BLaER1 treated with 17β-estradiol and CSF1 and Interleukin-3, amounts not matched to agents 10 nM and 100 nM (cell line): ENCODE data around the gene NAT14.

Experiments
- H3K27ac ChIP-seq, 11 experiments: shearing (Covaris generic); formaldehyde crosslinking; 2 replicates each; pipeline ENCODE4 v1.8.1; 2022
- H3K27me3 ChIP-seq, 11 experiments: shearing (Covaris generic); formaldehyde crosslinking; 2 replicates each; pipeline ENCODE4 v1.8.1; 2022
- H3K36me3 ChIP-seq, 11 experiments: shearing (Covaris generic); formaldehyde crosslinking; 2 replicates each; pipeline ENCODE4 v1.8.1; 2022
- H3K4me1 ChIP-seq, 10 experiments: shearing (Covaris generic); formaldehyde crosslinking; 2 replicates each; pipeline ENCODE4 v1.8.1; 2022
- H3K4me2 ChIP-seq, 11 experiments: shearing (Covaris generic); formaldehyde crosslinking; 2 replicates each; pipeline ENCODE4 v1.8.1; 2022
- H3K4me3 ChIP-seq, 10 experiments: shearing (Covaris generic); formaldehyde crosslinking; 2 replicates each; pipeline ENCODE4 v1.8.1; 2022
- H3K9ac ChIP-seq, 11 experiments: shearing (Covaris generic); formaldehyde crosslinking; 2 replicates each; pipeline ENCODE4 v1.8.1; 2022
- H3K9me3 ChIP-seq, 11 experiments: shearing (Covaris generic); formaldehyde crosslinking; replicated peaks in 1 of 11; 2 replicates each; pipeline ENCODE4 v1.8.1; 2022
- H4K20me1 ChIP-seq, 11 experiments: shearing (Covaris generic); formaldehyde crosslinking; 2 replicates each; pipeline ENCODE4 v1.8.1; 2022
- Cebpa-rat ChIP-seq, 11 experiments: shearing (Covaris generic); IDR thresholded peaks; 2 replicates each; pipeline ENCODE4 v1.8.1; 2022

The NAT14 gene

DNA sequence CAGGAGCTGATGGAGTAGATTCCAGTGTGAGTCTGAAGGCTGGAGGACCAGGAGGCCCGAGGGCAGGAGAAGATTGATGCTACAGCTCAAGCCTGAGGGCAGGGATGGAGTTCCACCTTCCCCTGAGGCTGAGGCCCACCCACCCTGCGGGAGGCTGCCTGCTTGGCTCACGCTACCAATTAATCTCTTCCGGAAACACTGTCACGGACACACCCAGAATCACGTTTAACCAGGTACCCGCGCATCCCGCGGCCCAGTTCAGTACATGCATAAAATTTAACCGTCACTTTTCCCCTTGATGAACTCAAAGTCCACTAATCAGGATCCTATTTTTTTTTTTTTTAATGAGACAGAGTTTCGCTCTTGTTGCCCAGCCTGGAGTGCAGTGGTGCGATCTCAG is 13.7 kb upstream of the NAT14 start:
- no peaks in the 10 kb centered on the region for H4K20me1 ChIP-seq
- no peak for TF ChIP-seq Cebpa-rat (IDR thresholded peaks at IDR 0.05)
- no peaks in the 10 kb centered on the region for H3K36me3 ChIP-seq
- H3K4me3 ChIP-seq: no peak overlapping the region
- no peak overlapping the region for H3K4me2 ChIP-seq
- no peaks in the 10 kb centered on the region for H3K27me3 ChIP-seq
- peaks cover 5 to 20% (median 15%) of the 10 kb centered on the region in 10 experiments; a peak in 19 of 20 replicates for H3K4me1 ChIP-seq
- H3K27ac ChIP-seq: no peak overlapping the region
- no peak overlapping the region for H3K9ac ChIP-seq
- no peaks in the 10 kb centered on the region for H3K9me3 ChIP-seq

DNA sequence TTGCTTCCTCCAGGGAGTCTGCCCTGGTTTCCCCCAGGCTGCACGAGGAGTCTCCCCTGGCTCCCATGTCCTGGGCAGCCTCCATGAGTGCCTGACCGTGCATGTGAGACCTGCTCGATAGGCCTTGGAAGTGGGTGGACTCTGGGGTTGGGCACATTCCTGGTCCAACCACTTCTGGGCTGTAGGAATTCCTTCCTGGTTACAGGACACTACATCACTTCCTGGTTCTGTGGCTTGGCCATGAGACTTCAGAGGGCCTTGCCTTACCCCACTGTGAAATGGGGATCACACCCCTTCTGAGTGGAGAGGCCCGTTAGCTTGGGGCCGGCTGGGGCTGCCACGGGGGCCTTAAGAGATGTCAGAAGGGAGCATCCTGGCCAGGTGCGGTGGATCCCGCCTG is 12.5 kb upstream of the NAT14 start:
- Histone ChIP-seq H3K36me3 (no peaks in the 10 kb centered on the region), H3K4me2 (no peak overlapping the region), H3K9me3 (no peaks in the 10 kb centered on the region), H3K4me3 (no peak overlapping the region), H3K9ac (peak overlapping the region in 1 of 11 experiments; percentile 9; a peak in 1 of 22 replicates), H3K27me3 (no peaks in the 10 kb centered on the region), H3K4me1 (peaks cover 6 to 22% (median 17%) of the 10 kb centered on the region in 10 experiments), H3K27ac (no peak overlapping the region), H4K20me1 (no peaks in the 10 kb centered on the region)
- TF ChIP-seq Cebpa-rat (IDR thresholded peaks at IDR 0.05): no peak

DNA sequence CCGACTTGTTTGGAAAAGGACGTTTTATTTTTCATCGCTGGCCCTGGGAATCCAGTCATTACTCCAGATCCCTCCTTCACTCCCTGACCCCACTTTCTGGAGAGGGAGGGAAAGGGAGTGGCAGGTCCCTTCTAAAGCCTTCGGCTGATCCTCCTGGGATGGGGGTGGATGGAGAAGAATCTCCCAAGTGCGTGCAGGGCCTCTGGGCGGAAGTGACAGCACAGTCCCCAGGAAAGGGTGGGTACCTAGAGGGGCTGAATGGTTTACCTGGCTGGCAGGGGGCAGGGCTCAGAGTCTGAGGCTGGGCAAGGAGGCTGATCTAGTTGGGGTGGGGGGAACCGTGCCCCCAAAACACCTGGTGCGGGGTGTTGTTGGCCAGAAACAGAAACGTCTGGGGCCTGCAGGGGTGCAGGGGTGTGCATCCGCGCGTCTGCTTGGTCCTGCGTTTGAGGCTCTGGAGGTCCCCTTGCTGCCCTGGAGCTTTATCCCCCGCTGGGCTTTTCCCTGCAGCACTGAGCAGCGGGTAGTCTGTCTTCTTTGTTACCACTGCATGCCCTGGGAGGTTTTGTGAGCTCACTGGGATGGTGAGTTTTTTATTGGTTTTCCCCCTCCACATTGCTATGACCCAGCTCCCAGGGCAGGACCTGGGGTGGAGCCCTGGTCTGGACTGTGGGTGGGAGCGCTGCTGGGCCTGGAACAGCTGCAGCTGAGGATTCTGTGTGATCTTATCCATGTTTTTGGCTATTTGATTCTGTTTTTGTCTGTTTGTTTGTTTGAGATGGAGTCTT is 11.6 kb upstream of the NAT14 start:
- no peaks in the 10 kb centered on the region for H3K36me3 ChIP-seq
- no peak for TF ChIP-seq Cebpa-rat (IDR thresholded peaks at IDR 0.05)
- H3K27me3 ChIP-seq: no peaks in the 10 kb centered on the region
- H3K9me3 ChIP-seq: no peaks in the 10 kb centered on the region
- H4K20me1 ChIP-seq: peaks cover 0 to 8% (median 3%) of the 10 kb centered on the region in 11 experiments; a peak in 6 of 22 replicates
- H3K27ac ChIP-seq: no peak overlapping the region
- peaks cover 16 to 32% (median 27%) of the 10 kb centered on the region in 10 experiments for H3K4me1 ChIP-seq
- no peak overlapping the region for H3K4me2 ChIP-seq
- H3K4me3 ChIP-seq: no peak overlapping the region
- H3K9ac ChIP-seq: peak overlapping the region in 4 of 11 experiments; percentile 7 to 11 (median 9); a peak in 3 of 22 replicates

DNA sequence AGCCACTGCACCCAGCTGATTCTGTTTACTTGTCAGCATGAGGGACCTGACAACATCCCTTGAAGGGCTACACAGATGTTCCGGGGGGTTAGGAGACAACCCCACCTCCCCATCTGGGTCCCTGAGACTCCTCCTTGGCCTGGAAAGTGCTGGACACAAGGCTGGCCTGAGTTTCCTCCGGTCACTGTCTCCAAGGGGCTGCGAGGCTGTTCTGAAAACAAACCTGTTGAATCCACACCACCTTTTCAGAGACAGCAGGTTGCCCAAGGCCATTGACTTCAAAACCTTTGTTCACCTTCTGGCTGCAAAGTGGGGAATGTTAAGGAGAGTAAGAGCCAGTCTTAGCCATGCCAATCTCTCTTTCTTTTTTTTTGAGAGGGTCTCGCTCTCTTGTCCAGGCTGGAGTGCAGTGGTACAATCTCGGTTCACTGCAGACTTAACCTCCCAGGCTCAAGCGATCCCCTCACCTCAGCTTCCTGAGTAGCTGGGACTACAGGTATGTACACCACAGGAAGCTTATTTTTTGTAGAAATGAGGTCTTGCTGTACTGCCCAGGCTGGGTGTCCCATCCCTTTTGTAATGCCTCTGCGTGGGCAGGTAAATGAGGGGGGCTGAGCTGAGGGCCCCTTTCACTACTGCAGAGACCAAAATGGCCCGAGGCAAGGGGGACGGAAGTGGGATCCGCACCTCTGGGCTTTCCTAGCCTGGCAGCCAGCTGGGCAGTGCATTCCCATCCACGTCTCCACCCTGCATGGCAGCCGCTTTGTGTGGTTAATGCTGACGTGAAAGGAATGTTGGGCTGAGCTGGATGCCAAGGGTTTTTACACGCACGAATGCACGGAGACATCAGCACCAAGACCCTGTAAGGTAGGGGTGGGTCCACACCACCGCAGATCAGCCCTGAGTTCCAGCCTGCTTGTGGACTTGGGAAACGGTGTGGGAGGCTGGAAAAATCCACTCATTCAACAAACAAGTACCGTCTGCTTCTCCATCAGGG is 10.4 kb upstream of the NAT14 start:
- H3K9me3 ChIP-seq: no peaks in the 10 kb centered on the region
- no peak overlapping the region for H3K27ac ChIP-seq
- peaks cover 27 to 43% (median 37%) of the 10 kb centered on the region in 10 experiments for H3K4me1 ChIP-seq
- H3K27me3 ChIP-seq: no peaks in the 10 kb centered on the region
- peaks cover 0 to 20% (median 8%) of the 10 kb centered on the region in 11 experiments; a peak in 11 of 22 replicates for H4K20me1 ChIP-seq
- TF ChIP-seq Cebpa-rat (IDR thresholded peaks at IDR 0.05): no peak
- peak overlapping the region in 1 of 11 experiments; percentile 7; a peak in 1 of 22 replicates for H3K9ac ChIP-seq
- peak overlapping the region in 4 of 11 experiments; percentile 88 to 95 (median 90); a peak in 2 of 22 replicates for H3K4me2 ChIP-seq
- H3K4me3 ChIP-seq: no peak overlapping the region
- 0 out of 22 replicates have a peak, but pooled peaks cover 0 to 4% (median 0%) of the 10 kb centered on the region in 11 experiments for H3K36me3 ChIP-seq

DNA sequence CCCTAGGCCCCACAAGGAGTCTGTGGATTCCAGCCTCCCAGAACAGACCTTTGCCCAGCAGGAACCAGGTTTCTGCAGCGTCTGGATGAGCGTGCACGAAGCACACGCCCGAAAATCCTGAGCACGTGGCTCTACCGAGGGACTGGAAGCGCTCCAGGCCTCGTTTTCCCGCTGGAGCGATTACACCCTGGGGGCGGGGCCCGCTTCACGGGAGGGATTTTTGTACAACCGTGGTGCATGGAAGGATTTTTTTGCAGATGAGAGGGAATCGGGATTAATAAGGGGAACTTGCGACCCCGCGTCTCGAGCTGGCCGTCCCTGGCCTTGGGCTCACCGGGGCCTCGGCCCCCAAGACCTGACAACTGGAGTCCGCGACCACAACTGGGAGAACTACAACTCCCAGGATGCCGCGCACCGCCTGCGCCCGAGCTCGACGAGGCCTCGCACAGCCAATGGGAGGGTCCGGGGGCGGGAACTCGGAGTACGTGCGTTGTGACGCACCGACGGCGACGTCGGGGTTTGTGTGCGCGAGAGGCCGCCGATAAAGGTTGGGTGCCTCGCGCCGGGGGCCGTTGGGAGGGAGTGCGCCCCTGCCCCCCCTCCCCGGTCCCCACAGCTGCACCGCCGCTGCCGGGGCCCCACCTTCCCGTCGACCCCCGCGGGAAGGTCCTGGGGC is 8.8 kb upstream of the NAT14 start, which contains the start of gene ZNF628:
ZNF628 (plus strand) TSS at position 518 of the 676 bp plus-strand sequence. CDS start 3,294 bp downstream, outside the sequence.
- H3K36me3 ChIP-seq: peaks cover 0 to 11% (median under 1%) of the 10 kb centered on the region in 11 experiments; a peak in 9 of 22 replicates
- H3K27ac ChIP-seq: peak within 1 kb of the TSS; percentile 46 to 87 (median 76)
- H3K27me3 ChIP-seq: no peaks in the 10 kb centered on the region
- no peak for TF ChIP-seq Cebpa-rat (IDR thresholded peaks at IDR 0.05)
- peaks cover 0 to 31% (median 13%) of the 10 kb centered on the region in 11 experiments; a peak in 13 of 22 replicates for H4K20me1 ChIP-seq
- H3K4me1 ChIP-seq: peaks cover 27 to 48% (median 41%) of the 10 kb centered on the region in 10 experiments
- no peaks in the 10 kb centered on the region for H3K9me3 ChIP-seq
- peak within 1 kb of the TSS; percentile 69 to 85 (median 77) for H3K9ac ChIP-seq
- peak within 1 kb of the TSS; percentile 86 to 95 (median 90) for H3K4me2 ChIP-seq
- H3K4me3 ChIP-seq: peak within 1 kb of the TSS; percentile 63 to 71 (median 66)

DNA sequence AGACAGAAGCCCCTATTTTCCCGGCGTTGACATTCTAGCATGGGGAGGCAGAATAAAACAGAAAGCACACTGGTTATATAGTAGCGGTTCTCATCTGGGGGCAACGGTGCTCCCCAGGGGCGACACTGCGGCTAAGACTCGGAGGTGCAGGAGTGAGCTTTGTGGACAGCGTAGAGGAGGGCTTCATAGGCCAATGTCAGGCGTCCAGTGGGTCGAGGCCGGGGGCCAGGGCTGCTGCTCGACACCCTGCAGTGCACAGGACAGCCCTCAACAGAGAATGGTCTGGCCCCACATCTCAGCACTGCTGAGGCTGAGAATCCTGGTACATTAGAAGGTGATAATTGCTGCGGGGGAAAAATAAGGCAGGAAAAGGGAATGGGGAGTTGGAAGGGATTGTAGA is 7.1 kb upstream of the NAT14 start:
- peak overlapping the region; percentile 63 to 71 (median 66) for H3K4me3 ChIP-seq
- H3K27ac ChIP-seq: peak overlapping the region in 8 of 11 experiments; percentile 52 to 84 (median 61); a peak in 9 of 22 replicates
- no peaks in the 10 kb centered on the region for H3K9me3 ChIP-seq
- peaks cover 0 to 31% (median 13%) of the 10 kb centered on the region in 11 experiments; a peak in 13 of 22 replicates for H4K20me1 ChIP-seq
- peaks cover under 1 to 21% (median 5%) of the 10 kb centered on the region in 11 experiments; a peak in 14 of 22 replicates for H3K36me3 ChIP-seq
- peak overlapping the region; percentile 67 to 83 (median 77) for H3K9ac ChIP-seq
- peaks cover 27 to 48% (median 41%) of the 10 kb centered on the region in 10 experiments for H3K4me1 ChIP-seq
- H3K27me3 ChIP-seq: no peaks in the 10 kb centered on the region
- TF ChIP-seq Cebpa-rat (IDR thresholded peaks at IDR 0.05): no peak
- H3K4me2 ChIP-seq: peak overlapping the region; percentile 86 to 92 (median 89)

DNA sequence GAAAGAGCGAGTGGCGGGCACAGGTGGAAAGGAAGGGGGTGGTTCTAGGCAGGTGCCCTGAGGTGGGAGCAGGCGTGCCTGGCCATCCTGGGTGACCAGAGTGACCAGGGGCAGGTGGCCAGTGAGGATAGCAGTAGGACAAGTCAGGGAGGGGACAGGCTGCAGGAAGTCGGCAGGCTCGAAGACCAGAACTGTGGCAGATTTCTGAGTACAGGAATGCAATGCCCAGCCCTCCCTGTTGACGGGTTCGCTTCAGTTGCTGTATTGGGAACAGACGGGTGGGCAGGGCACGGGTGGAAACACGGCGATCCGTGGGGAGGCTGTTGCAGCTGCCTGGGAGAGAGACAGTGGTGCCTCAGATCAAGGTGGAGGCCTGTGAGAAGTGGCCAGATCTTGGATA is 6.6 kb upstream of the NAT14 start:
- Histone ChIP-seq H3K4me3 (peak overlapping the region in 5 of 10 experiments; percentile 5 to 71 (median 66); a peak in 3 of 20 replicates), H3K4me2 (peak overlapping the region; percentile 86 to 92 (median 89)), H3K4me1 (peaks cover 31 to 49% (median 44%) of the 10 kb centered on the region in 10 experiments), H3K9me3 (no peaks in the 10 kb centered on the region), H3K9ac (peak overlapping the region in 10 of 11 experiments; percentile 11 to 83 (median 78); a peak in 16 of 22 replicates), H3K27me3 (no peaks in the 10 kb centered on the region), H3K27ac (no peak overlapping the region), H4K20me1 (peaks cover 0 to 35% (median 13%) of the 10 kb centered on the region in 11 experiments; a peak in 13 of 22 replicates), H3K36me3 (peaks cover 4 to 26% (median 10%) of the 10 kb centered on the region in 11 experiments; a peak in 15 of 22 replicates)
- no peak for TF ChIP-seq Cebpa-rat (IDR thresholded peaks at IDR 0.05)

DNA sequence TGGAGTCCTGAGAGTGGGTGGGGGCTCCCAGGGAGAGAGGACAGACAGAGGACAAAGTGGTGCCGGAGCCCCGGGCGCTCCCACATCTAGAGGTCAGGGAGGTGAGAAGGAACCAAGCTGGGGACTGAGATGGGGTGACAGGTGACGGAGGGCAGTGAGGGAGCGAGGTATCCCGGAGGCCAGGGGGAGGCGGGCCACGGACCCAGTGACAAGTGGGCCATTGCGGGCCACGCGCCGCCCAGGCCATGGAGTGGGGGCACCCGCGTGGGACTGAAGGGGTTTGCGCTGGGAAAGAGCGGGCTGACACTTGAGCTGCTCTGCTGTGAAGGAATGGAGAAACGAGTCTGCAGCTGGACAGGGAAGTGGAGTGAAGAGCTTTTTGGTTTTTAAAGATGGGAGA is 5.9 kb upstream of the NAT14 start:
- Histone ChIP-seq H3K9me3 (no peaks in the 10 kb centered on the region), H3K4me3 (no peak overlapping the region), H3K36me3 (peaks cover 4 to 32% (median 12%) of the 10 kb centered on the region in 11 experiments; a peak in 15 of 22 replicates), H3K27me3 (no peaks in the 10 kb centered on the region), H3K4me1 (peaks cover 38 to 56% (median 50%) of the 10 kb centered on the region in 10 experiments), H4K20me1 (peaks cover 0 to 41% (median 13%) of the 10 kb centered on the region in 11 experiments; a peak in 13 of 22 replicates), H3K27ac (no peak overlapping the region), H3K4me2 (peak overlapping the region in 10 of 11 experiments; percentile 7 to 92 (median 35); a peak in 15 of 22 replicates), H3K9ac (peak overlapping the region in 4 of 11 experiments; percentile 13 to 80 (median 33); a peak in 2 of 22 replicates)
- TF ChIP-seq Cebpa-rat (IDR thresholded peaks at IDR 0.05): no peak
